Thymus (tissue), 11 donors: ENCODE results near the gene MYO5B. TPM values are rescaled to one million over a fixed set of nuclear protein-coding genes. Genes with fewer than 3 reads are reported as not detected.

Experiments used
- DNase-seq, 9 donors: peaks; one replicate each; pipeline ENCODE4 v3.0.0-alpha.2; 2013; ENCODE audit warnings: low spot score in 9 of 9, low read depth in 6 of 9, missing footprints in 1 of 9
- H3K27ac ChIP-seq, 2 donors: one replicate each; pipeline ENCODE4 v1.5.1; 2013; ENCODE audit warnings: control low read depth in 1 of 2, low read depth in 1 of 2, low read length in 1 of 2, mild to moderate bottlenecking in 1 of 2, moderate library complexity in 1 of 2
- H3K27me3 ChIP-seq, 2 donors: one replicate each; pipeline ENCODE4 v1.5.1; 2013; ENCODE audit warnings: low read length in 1 of 2; ENCODE audit not compliant: control insufficient read depth in 2 of 2, insufficient read depth in 1 of 2
- H3K36me3 ChIP-seq, 2 donors: one replicate each; pipeline ENCODE4 v1.5.1; 2013; ENCODE audit warnings: low read length in 1 of 2, mild to moderate bottlenecking in 1 of 2, moderate library complexity in 1 of 2; ENCODE audit not compliant: control insufficient read depth in 2 of 2, insufficient read depth in 2 of 2
- H3K4me1 ChIP-seq, 2 donors: one replicate each; pipeline ENCODE4 v1.5.1; 2013; ENCODE audit warnings: low read length in 2 of 2; ENCODE audit not compliant: control insufficient read depth in 2 of 2, insufficient read depth in 2 of 2
- H3K4me3 ChIP-seq, 2 donors: one replicate each; pipeline ENCODE4 v1.5.1; 2013; ENCODE audit warnings: low read length in 2 of 2, control low read depth in 1 of 2, mild to moderate bottlenecking in 1 of 2
- H3K9me3 ChIP-seq, 2 donors: one replicate each; pipeline ENCODE4 v1.5.1; 2013; ENCODE audit warnings: low read length in 1 of 2, mild to moderate bottlenecking in 1 of 2; ENCODE audit not compliant: control insufficient read depth in 2 of 2, insufficient read depth in 1 of 2
- WGBS: extraction: QIAGEN DNeasy Blood & Tissue Kit; methylation state at CpG from one replicate; pipeline ENCODE4 v1.1.7; 2013; 5-methylcytosine and 5-hydroxymethylcytosine counted together
- polyA plus RNA-seq: library from polyadenylated mRNA; stranded (reverse); fragments of 200-250 nt; gene quantifications from one replicate; pipeline ENCODE4 v1.2.3, GENCODE V29; 2013
- total RNA-seq: library from RNA; stranded (reverse); fragments of 120-200 nt; gene quantifications from one replicate; pipeline ENCODE4 v1.2.4, GENCODE V29; 2013
- donor health status: healthy.

The MYO5B gene
- total and polyA plus RNA-seq, 2 donors, result 6.2 to 11.1 TPM

- H3K4me1 ChIP-seq, result no peaks in the 10 kb centered on the region
- no peak for DNase-seq
- no peaks in the 10 kb centered on the region for H3K36me3 ChIP-seq
- H3K27ac ChIP-seq, result no peak overlapping the region
- no peaks in the 10 kb centered on the region for H3K9me3 ChIP-seq
- no peaks in the 10 kb centered on the region for H3K27me3 ChIP-seq
- no peak overlapping the region for H3K4me3 ChIP-seq
- 96% methylated on average over 3 of the region's 3 CpGs for WGBS
Measured at GRCh38 chr18:49834258-49834657, 360.7 kb downstream of the MYO5B start.

DNA sequence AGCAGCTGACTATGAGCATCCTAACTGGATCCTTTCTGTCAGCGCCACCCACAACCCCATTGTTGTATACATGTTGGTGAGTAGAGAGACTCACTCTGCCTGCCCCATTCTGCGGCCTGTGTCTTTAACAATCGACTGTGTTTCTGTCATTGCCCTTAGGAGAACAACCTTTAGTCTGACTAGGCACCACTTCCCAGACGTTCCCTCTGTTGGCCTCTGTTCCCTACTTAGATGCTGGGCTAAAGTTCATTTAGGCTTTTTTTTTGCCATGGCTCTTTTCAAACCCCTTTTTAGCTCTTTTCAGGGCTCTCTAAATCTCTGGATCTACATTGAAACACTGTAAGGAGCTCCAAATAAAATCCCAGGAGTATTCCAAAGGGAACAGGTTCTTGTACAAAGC lies 361.1 kb downstream of the MYO5B start:
- WGBS, result 93% methylated on average over 4 of the region's 4 CpGs
- no peaks in the 10 kb centered on the region for H3K4me1 ChIP-seq
- H3K27me3 ChIP-seq, result no peaks in the 10 kb centered on the region
- no peak overlapping the region for H3K27ac ChIP-seq
- no peak for DNase-seq
- no peaks in the 10 kb centered on the region for H3K9me3 ChIP-seq
- H3K36me3 ChIP-seq, result no peaks in the 10 kb centered on the region
- H3K4me3 ChIP-seq, result no peak overlapping the region

DNA sequence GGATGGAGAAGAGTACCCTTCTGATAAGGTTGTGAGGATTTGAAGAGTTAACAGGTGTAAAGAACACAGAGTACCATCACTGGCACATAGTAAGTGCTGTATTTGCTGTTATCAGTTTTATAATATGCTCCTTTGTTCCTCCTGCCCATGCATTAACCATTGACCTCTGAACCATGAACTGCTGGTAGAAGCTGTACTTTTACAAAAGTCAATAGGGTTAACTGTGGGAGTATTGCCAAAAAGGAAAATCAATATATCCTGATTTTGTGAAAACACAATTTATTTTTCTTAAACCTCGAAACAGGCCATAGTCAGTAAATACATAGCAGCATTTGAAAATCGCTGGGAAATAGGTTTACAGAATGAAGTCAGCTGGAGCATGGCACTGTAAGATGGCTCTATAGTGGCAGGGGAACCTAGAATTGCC lies 362.7 kb downstream of the MYO5B start:
- 94% methylated on average over 2 of the region's 2 CpGs for WGBS
- no peak for DNase-seq
- H3K4me1 ChIP-seq, result no peaks in the 10 kb centered on the region

GRCh38 chr18:49827996-49828395 lies 367.0 kb downstream of the MYO5B start:
- H3K9me3 ChIP-seq, result peaks cover 0 to 3% of the 10 kb centered on the region in 2 donors
- no peaks in the 10 kb centered on the region for H3K36me3 ChIP-seq
- H3K4me3 ChIP-seq, result no peak overlapping the region
- WGBS, result 98% methylated on average over 1 of the region's 1 CpG
- no peaks in the 10 kb centered on the region for H3K4me1 ChIP-seq
- no peaks in the 10 kb centered on the region for H3K27me3 ChIP-seq
- H3K27ac ChIP-seq, result no peak overlapping the region
- DNase-seq, result no peak

More for the DNA sequence above, 362.7 kb downstream of the MYO5B start:
- no peaks in the 10 kb centered on the region for H3K36me3 ChIP-seq
- H3K9me3 ChIP-seq, result peaks cover 0 to under 1% of the 10 kb centered on the region in 2 donors
- H3K4me3 ChIP-seq, result no peak overlapping the region
- H3K27me3 ChIP-seq, result no peaks in the 10 kb centered on the region
- no peak overlapping the region for H3K27ac ChIP-seq

DNA sequence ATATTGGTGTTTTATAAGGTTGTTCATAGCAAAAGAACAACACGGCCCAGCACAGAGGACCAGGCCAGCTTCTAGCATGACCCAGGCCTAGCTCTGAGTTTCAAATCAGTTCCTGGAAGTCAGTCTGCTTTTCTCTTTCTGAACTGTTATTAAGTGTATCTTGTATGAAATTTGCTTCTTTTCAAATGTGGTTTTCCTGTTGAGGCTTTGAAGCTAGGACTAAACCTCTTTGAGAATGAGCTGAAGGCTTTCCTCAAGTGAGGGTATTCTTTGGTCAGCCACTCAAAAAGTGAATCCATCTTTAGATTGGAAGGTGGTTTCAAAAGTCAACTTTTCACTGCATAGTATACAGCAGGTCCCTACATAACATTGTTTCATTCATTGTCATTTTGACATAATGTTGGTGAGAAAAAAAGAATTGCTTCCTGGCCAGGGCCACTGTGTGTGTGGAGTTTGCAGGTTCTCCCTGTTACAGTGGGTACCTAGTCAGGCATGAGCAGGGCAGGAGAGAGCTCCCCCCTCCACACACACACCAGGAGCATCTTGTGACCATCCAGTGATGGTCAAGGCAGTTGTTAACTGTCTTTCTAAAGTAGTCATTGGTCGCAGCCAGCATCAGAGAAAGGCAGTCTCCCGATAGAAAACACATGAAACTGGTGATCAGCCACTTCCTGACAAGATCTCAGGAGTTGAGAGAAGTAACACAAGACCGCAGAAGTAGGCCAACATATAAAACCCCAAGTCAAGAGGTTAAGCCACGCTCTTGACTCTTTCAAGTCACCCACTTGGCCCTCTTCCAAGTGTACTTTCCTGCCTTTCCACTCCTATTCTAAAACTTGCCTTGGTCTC lies 374.9 kb downstream of the MYO5B start:
- H3K4me3 ChIP-seq, result no peak overlapping the region
- no peaks in the 10 kb centered on the region for H3K9me3 ChIP-seq
- peaks cover 13 to 19% of the 10 kb centered on the region in 2 donors for H3K4me1 ChIP-seq
- no peaks in the 10 kb centered on the region for H3K27me3 ChIP-seq
- H3K36me3 ChIP-seq, result no peaks in the 10 kb centered on the region
- peak in 7 of 9 donors; percentile 13 to 75 (median 40) for DNase-seq
- peak overlapping the region in 1 of 2 donors; percentile 60 for H3K27ac ChIP-seq
- 11% methylated on average over 5 of the region's 5 CpGs for WGBS

DNA sequence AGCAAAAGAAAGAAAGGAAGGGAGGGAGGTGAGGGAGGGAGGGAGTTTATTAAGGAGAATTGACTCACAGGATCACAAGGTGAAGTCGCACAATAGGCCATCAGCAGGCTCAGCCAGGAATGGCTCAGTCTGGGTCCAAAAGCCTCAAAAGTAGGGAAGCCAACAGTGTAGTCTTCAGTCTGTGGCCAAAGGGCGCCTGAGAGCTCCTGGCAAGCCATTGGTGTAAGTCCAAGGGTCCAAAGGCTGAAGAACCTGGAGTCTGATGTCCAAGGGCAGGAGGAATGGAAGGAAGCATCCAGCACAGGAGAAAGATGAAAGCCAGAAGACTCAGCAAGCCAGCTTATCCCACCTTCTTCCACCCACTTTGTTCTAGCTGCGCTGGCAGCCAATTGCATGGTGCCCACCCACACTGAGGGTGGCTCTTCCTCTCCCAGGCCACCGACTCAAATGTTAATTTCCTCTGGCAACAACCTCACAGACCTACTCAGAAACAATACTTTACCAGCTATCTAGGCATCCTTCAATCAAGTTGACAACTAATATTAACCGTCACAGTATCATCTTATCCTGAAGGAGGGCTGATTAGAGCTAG lies 375.8 kb downstream of the MYO5B start:
- no peak overlapping the region for H3K27ac ChIP-seq
- WGBS, result 83% methylated on average over 5 of the region's 5 CpGs
- no peaks in the 10 kb centered on the region for H3K27me3 ChIP-seq
- no peak for DNase-seq
- H3K4me1 ChIP-seq, result peaks cover 13 to 21% of the 10 kb centered on the region in 2 donors
- no peaks in the 10 kb centered on the region for H3K9me3 ChIP-seq
- no peaks in the 10 kb centered on the region for H3K36me3 ChIP-seq
- H3K4me3 ChIP-seq, result no peak overlapping the region

- 99% methylated on average over 5 of the region's 5 CpGs for WGBS
- Histone ChIP-seq H3K36me3 (no peaks in the 10 kb centered on the region), H3K4me1 (peaks cover 13 to 21% of the 10 kb centered on the region in 2 donors), H3K4me3 (no peak overlapping the region), H3K27me3 (no peaks in the 10 kb centered on the region), H3K9me3 (no peaks in the 10 kb centered on the region), H3K27ac (no peak overlapping the region)
- DNase-seq, result no peak
Measured at GRCh38 chr18:49817947-49818346, 377.0 kb downstream of the MYO5B start.

GRCh38 chr18:49815927-49816326 lies 379.0 kb downstream of the MYO5B start:
- H3K27me3 ChIP-seq, result no peaks in the 10 kb centered on the region
- H3K4me1 ChIP-seq, result peaks cover 21 to 27% of the 10 kb centered on the region in 2 donors
- H3K9me3 ChIP-seq, result no peaks in the 10 kb centered on the region
- no peak overlapping the region for H3K27ac ChIP-seq
- WGBS, result 98% methylated on average over 4 of the region's 4 CpGs
- no peak for DNase-seq
- no peak overlapping the region for H3K4me3 ChIP-seq
- H3K36me3 ChIP-seq, result no peaks in the 10 kb centered on the region

- Histone ChIP-seq H3K27ac (peak overlapping the region; percentile 34 to 98), H3K4me1 (peaks cover 8 to 10% of the 10 kb centered on the region in 2 donors), H3K4me3 (peak overlapping the region; percentile 82 to 85), H3K27me3 (no peaks in the 10 kb centered on the region), H3K36me3 (no peaks in the 10 kb centered on the region), H3K9me3 (peaks cover 0 to 2% of the 10 kb centered on the region in 2 donors)
- DNase-seq, result peak in 5 of 9 donors; percentile 3 to 44 (median 34)
- WGBS, result 1% methylated on average over 24 of the region's 24 CpGs
Measured at GRCh38 chr18:49814147-49814499, 380.8 kb downstream of the MYO5B start.
